ENCODE results near the gene RBBP6.

Gene RBBP6

DNA sequence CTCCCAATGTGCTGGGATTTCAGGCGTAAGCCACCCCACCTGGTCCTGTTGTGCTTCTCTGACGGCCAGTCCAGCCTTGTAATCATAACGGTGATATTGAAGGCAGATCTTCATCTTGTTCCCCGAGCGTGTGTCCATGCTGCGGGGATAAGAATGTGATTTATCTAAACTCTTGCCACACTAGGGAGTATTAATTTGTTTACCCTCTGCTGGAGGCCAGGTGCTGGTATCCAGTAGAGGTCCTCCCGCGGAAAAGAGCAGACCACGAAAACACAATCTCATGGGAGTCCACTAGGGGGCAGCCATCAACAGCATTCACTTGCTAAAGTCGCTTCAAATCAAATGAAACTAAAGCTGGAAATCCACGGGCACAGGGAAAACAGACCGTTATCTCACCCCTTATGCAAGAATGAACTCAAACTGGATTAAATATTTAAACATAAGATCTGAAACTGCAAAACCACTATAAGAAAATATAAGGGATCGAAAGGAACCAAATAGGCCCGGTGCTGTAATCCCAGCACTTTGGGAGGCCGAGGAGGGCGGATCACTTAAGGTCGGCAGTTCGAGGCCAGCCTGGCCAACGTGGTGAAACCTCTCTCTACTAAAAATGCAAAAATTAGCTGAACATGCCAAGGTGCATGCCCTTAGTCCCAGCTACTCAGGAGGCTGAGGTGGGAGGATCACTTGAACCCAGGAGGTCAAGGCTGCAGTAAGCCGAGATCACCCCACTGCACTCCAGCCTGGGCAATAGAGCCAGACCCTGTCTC lies 22.3 kb upstream of the RBBP6 start:
- TF ChIP-seq ZNF654 (tag by site-specific recombination; IDR thresholded peaks at IDR 0.05; ENCODE audit: low read depth) (peak; percentile 95), IKZF3 (tag by site-specific recombination; IDR thresholded peaks at IDR 0.05) (peak; percentile 64; the same call in 1 of the 2 replicates), ZIC2 (tag by site-specific recombination; IDR thresholded peaks at IDR 0.05) (peak; percentile 58), MZF1 (tag by site-specific recombination; IDR thresholded peaks at IDR 0.05; ENCODE audit: borderline replicate concordance) (peak; percentile 74; the same call in 1 of the 2 replicates), ZBTB17 (tag by site-specific recombination; IDR thresholded peaks at IDR 0.05) (peak; percentile 47; the same call in 1 of the 2 replicates), ZNF660 (tag by site-specific recombination; IDR thresholded peaks at IDR 0.05) (0 out of 2 replicates have a peak, but pooled peaks have one; percentile 24), SP7 (tag by site-specific recombination; IDR thresholded peaks at IDR 0.05) (0 out of 2 replicates have a peak, but pooled peaks have one; percentile 32), SCRT2 (tag by site-specific recombination; IDR thresholded peaks at IDR 0.05) (no peak), ZNF549 (tag by site-specific recombination; IDR thresholded peaks at IDR 0.05) (no peak), PRDM1 (tag by site-specific recombination; IDR thresholded peaks at IDR 0.05) (peak; percentile 60), GLIS1 (tag by site-specific recombination; IDR thresholded peaks at IDR 0.05) (peak; percentile 62), ZNF335 (tag by site-specific recombination; conservative IDR thresholded peaks at IDR 0.05) (0 out of 2 replicates have a peak, but pooled peaks have one; percentile 32), ZNF121 (tag by site-specific recombination; IDR thresholded peaks at IDR 0.05) (peak; percentile 87)
- TF ChIP-seq, protein P1, sequence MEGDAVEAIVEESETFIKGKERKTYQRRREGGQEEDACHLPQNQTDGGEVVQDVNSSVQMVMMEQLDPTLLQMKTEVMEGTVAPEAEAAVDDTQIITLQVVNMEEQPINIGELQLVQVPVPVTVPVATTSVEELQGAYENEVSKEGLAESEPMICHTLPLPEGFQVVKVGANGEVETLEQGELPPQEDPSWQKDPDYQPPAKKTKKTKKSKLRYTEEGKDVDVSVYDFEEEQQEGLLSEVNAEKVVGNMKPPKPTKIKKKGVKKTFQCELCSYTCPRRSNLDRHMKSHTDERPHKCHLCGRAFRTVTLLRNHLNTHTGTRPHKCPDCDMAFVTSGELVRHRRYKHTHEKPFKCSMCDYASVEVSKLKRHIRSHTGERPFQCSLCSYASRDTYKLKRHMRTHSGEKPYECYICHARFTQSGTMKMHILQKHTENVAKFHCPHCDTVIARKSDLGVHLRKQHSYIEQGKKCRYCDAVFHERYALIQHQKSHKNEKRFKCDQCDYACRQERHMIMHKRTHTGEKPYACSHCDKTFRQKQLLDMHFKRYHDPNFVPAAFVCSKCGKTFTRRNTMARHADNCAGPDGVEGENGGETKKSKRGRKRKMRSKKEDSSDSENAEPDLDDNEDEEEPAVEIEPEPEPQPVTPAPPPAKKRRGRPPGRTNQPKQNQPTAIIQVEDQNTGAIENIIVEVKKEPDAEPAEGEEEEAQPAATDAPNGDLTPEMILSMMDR (tag by site-specific recombination; IDR thresholded peaks at IDR 0.05) = peak; percentile 83
- TF ChIP-seq, protein P2, sequence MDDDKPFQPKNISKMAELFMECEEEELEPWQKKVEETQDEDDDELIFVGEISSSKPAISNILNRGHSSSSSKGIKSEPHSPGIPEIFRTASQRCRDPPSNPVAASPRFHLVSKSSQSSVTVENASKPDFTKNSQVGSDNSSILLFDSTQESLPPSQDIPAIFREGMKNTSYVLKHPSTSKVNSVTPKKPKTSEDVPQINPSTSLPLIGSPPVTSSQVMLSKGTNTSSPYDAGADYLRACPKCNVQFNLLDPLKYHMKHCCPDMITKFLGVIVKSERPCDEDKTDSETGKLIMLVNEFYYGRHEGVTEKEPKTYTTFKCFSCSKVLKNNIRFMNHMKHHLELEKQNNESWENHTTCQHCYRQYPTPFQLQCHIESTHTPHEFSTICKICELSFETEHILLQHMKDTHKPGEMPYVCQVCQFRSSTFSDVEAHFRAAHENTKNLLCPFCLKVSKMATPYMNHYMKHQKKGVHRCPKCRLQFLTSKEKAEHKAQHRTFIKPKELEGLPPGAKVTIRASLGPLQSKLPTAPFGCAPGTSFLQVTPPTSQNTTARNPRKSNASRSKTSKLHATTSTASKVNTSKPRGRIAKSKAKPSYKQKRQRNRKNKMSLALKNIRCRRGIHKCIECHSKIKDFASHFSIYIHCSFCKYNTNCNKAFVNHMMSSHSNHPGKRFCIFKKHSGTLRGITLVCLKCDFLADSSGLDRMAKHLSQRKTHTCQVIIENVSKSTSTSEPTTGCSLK (tag by site-specific recombination; IDR thresholded peaks at IDR 0.05) = no peak
- Histone ChIP-seq H3K27ac (ENCODE audit: extremely low read depth, low read depth, low read length) (no peak overlapping the region), H3K4me1 (ENCODE audit: control insufficient read depth, insufficient read depth, low read length) (no peaks in the 10 kb centered on the region), H3K9me3 (ENCODE audit: control insufficient read depth, insufficient read depth, low read depth, low read length) (no peaks in the 10 kb centered on the region), H3K4me3 (ENCODE audit: low read depth, low read length) (no peak overlapping the region), H3K36me3 (ENCODE audit: control insufficient read depth in 2 of 2, insufficient read depth in 1 of 2, low read length in 2 of 2) (no peaks in the 10 kb centered on the region)
- ChIA-PET CTCF (interaction anchor here (0.6 to 2.5 kb wide), 25 partner anchors 9 to 706 kb away, joined by 3 to 11 read pairs (median 4); no protein-coding TSS in a partner anchor), POLR2A (interaction anchor here (0.7 to 1.0 kb wide), 3 partner anchors 22 to 290 kb away, joined by 3 to 4 read pairs (median 3); partner anchors contain the start of gene RBBP6)

DNA sequence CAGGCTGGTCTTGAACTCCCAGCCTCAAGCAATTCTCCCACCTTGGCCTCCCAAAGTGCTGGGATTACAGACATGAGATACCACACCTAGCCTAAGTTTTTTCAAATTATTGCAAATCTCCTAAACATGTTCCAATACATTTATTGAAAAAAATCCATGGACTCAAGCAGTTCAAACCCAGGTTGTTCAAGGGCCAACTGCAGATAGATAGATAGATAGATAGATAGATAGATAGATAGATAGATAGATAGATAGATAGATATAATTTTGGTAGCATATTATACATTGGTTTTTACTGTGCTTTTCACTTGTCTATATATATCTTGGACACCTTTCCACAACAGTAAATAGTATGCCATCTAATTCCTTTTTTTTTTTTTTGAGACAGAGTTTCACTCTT lies 20.9 kb upstream of the RBBP6 start:
- H3K4me3 ChIP-seq (ENCODE audit: low read depth, low read length) = no peak overlapping the region
- CTCF ChIA-PET = interaction anchor here (0.7 kb wide), 2 partner anchors 15 to 452 kb away, joined by 3 to 4 read pairs; no protein-coding TSS in a partner anchor
- H3K9me3 ChIP-seq (ENCODE audit: control insufficient read depth, insufficient read depth, low read depth, low read length) = no peaks in the 10 kb centered on the region
- no peaks in the 10 kb centered on the region for H3K36me3 ChIP-seq (ENCODE audit: control insufficient read depth in 2 of 2, insufficient read depth in 1 of 2, low read length in 2 of 2)
- no peaks in the 10 kb centered on the region for H3K4me1 ChIP-seq (ENCODE audit: control insufficient read depth, insufficient read depth, low read length)
- POLR2A ChIA-PET = no interaction called here
- H3K27ac ChIP-seq (ENCODE audit: extremely low read depth, low read depth, low read length) = no peak overlapping the region
- TF ChIP-seq ZNF175 (tag by site-specific recombination; IDR thresholded peaks at IDR 0.05) = no peak
- TF ChIP-seq SCRT1 (tag by site-specific recombination; IDR thresholded peaks at IDR 0.05; ENCODE audit: borderline replicate concordance) = no peak
- no peak for TF ChIP-seq GLIS1 (tag by site-specific recombination; IDR thresholded peaks at IDR 0.05)
- no peak for TF ChIP-seq HOXD13 (CRISPR knock-in tag; IDR thresholded peaks at IDR 0.05; ENCODE audit: borderline replicate concordance)
- no peak for TF ChIP-seq TSHZ1 (tag by site-specific recombination; IDR thresholded peaks at IDR 0.05; ENCODE audit: borderline replicate concordance)
- TF ChIP-seq ZNF521 (tag by site-specific recombination; IDR thresholded peaks at IDR 0.05) = no peak
- TF ChIP-seq KLF9 (tag by site-specific recombination; IDR thresholded peaks at IDR 0.05; ENCODE audit: low read depth) = no peak
- no peak for TF ChIP-seq ZNF488 (tag by site-specific recombination; IDR thresholded peaks at IDR 0.05)
- no peak for TF ChIP-seq ZBTB21 (tag by site-specific recombination; IDR thresholded peaks at IDR 0.05)
- no peak for TF ChIP-seq ZNF2 (tag by site-specific recombination; IDR thresholded peaks at IDR 0.05)
- TF ChIP-seq ZNF514 (tag by site-specific recombination; IDR thresholded peaks at IDR 0.05) = no peak
- no peak for TF ChIP-seq ZFP41 (tag by site-specific recombination; IDR thresholded peaks at IDR 0.05; ENCODE audit: borderline replicate concordance)
- no peak for TF ChIP-seq ZNF664 (tag by site-specific recombination; IDR thresholded peaks at IDR 0.05)

Data from HEK293 (cell line).